DOHH2 (cell line): ENCODE measurements around the gene NCKAP5.

Experiments
- EZH2phosphoT487 ChIP-seq: fragments of 200-600 bp; sonication (generic); IDR thresholded peaks from 2 replicates; pipeline ENCODE4 v1.6.1; 2017; ENCODE audit warnings: borderline replicate concordance, mild to moderate bottlenecking, antibody characterized with exemption, low read length, moderate library complexity, mixed read lengths
- TF ChIP-seq, protein P1 (sequence below): fragments of 200-600 bp; sonication (generic); IDR thresholded peaks from one replicate; pipeline ENCODE4 v1.5.1; 2014; ENCODE audit warnings: antibody characterized with exemption, mild to moderate bottlenecking, low read depth, low read length; ENCODE audit not compliant: poor library complexity, severe bottlenecking

GRCh38 chr2:132884292-132884691, 684.0 kb downstream of the NCKAP5 start:
- TF ChIP-seq, protein P1, sequence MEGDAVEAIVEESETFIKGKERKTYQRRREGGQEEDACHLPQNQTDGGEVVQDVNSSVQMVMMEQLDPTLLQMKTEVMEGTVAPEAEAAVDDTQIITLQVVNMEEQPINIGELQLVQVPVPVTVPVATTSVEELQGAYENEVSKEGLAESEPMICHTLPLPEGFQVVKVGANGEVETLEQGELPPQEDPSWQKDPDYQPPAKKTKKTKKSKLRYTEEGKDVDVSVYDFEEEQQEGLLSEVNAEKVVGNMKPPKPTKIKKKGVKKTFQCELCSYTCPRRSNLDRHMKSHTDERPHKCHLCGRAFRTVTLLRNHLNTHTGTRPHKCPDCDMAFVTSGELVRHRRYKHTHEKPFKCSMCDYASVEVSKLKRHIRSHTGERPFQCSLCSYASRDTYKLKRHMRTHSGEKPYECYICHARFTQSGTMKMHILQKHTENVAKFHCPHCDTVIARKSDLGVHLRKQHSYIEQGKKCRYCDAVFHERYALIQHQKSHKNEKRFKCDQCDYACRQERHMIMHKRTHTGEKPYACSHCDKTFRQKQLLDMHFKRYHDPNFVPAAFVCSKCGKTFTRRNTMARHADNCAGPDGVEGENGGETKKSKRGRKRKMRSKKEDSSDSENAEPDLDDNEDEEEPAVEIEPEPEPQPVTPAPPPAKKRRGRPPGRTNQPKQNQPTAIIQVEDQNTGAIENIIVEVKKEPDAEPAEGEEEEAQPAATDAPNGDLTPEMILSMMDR = no peak
- TF ChIP-seq EZH2phosphoT487 = no peak
